Activated naive CD8-positive, alpha-beta T cell treated with anti-CD3 and anti-CD28 coated beads, Interleukin-2, amount 50 U/mL, for 16 hours (primary cell): Measurements from ENCODE around the gene C10orf53.
"Not testable (repeated sequence)": the region's sequence is repeated elsewhere in the genome, so short reads cannot be mapped to it uniquely, and the experiment has no call there.

Experiments
- DNase-seq: peaks from one replicate; pipeline ENCODE4 v3.0.0-alpha.2; 2020; ENCODE audit warnings: low read depth, low spot score

The C10orf53 gene

GRCh38 chr10:49688261-49688846 lies 8.9 kb downstream of the C10orf53 start:
- DNase-seq, result no peak

- no peak for DNase-seq
These were observed 9.5 kb downstream of the C10orf53 start for GRCh38 chr10:49688920-49689319.

DNA sequence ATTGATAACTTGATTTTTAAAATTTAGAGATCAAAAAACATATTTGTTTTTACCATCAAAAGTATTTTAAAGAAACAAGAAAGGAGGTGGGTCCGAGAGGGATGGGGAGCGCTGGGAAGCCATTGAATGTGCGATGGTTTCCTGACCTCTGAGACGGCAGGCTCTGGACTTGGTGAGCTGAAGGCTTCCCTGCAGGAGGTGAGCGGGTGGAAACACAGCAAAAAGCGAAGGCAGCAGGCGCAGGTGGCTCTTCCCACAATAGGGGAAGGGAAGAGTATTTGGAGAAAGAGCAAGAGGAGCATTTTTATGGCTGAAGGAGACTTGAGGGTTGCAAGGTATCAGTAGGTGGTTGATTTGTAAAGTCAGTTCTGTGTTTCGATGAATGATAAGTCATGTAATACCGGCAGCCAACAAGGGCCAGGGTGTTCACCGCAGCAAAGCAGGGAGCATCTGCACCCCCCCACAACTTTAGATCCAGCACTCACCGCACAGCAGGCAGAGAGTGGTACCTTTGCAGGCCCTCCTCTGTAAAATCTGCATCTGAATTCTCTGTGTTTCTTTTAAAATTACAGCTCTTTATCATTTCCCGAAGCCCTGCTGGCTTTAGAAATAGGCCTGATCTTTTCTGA lies 10.5 kb downstream of the C10orf53 start:
- no peak for DNase-seq

GRCh38 chr10:49690698-49691356 lies 11.4 kb downstream of the C10orf53 start:
- no peak for DNase-seq

DNA sequence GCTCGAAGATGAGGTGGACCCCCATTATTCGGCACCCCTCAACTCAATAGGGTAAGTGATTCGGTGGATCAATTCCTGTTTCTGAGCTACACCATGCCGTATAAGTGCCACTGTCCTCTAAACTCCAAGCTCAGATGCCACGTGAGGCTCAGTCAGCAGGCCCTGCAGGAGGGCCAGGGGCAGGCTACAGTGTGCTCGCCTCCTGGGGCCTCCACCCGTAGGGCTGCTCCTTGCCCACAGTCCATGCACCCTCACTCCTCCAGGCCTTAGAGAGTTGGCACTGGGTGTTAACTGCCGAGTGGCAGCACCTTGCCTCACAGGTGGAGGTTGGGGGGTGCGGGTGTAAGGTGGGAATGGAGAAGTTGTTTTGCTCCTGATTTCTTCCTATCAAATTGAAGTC lies 12.1 kb downstream of the C10orf53 start:
- no peak for DNase-seq

DNA sequence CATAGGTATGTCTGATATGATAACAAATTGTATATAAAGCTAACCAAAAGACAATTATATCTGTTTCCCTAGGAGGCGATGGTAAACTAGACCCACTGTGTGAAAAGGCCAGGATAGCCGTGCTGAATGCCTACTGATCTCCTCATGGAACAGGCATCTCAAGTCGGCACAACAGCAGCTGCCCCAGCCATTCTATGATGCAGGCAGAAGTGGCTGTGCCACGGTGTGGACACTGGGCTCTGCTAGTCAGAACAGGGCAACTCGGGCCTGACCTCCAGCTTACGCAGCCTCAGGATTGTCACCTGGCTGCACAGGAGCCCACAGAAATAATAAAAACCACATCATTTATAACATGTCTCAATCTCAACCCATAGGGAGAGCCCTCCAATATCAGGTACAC lies 15.0 kb downstream of the C10orf53 start:
- DNase-seq, result no peak

GRCh38 chr10:49696311-49696710 lies 16.9 kb downstream of the C10orf53 start:
- DNase-seq, result no peak

GRCh38 chr10:49698679-49699078 lies 19.2 kb downstream of the C10orf53 start:
- DNase-seq, result no peak

DNA sequence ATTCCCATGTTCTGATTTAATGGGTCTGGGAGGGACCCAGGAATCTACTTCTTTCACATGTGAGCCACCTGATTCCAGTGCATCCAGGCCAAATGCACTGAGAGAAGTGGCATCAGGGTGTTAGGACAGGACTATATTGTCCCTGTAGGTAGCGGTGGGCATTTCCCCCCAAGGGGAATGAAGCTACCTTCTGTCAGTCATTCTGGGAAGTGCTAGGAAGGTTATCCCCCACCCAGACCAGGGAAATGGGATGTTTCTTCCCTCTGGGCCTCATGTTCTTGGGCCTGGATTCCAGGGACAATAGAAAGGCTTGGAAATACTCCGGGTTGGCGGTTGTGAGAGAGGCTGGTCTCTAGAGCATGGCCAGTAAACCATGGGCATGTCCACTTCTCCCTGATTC lies 20.8 kb downstream of the C10orf53 start:
- DNase-seq, result no peak

DNA sequence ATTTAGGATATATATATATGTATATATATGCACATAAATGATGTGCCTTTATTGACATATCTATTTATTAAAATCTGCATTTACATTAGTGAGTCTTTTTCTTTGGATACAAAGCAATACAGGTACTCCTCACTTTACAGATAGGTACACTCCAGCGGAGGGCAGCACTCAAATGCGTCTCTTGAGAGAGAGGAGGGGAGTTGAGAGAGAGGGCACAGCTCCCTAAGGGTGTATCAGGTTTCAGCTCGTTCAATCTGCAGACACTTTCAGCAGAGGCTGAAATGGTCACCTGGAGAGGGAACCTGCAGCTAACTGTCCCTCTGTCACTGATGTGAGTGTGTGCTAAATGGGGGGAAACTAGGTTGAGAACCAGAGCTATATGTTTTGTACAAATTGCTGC lies 21.5 kb downstream of the C10orf53 start:
- no peak for DNase-seq

- DNase-seq, result no peak
These were observed 28.1 kb downstream of the C10orf53 start for GRCh38 chr10:49707585-49707984.

DNA sequence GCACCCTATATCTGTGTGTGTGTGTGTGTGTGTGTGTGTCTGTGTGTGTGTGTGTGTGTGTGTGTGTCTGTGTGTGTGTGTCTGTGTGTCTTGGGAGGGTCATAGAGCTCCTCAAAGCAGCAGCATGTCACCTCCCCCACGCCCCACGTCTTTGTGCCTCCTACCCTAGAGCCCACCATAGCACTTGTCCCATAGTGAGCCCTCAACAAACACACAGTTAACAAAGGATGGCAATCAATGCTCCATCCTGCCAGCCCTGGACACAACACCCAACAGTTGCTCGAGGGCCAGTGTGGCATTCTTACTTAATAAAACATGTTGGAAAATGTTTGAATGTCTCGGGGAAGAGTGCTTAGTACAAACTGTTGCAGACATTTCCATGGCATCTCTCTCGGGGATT lies 30.5 kb downstream of the C10orf53 start:
- DNase-seq, result no peak

- no peak for DNase-seq
These were observed 31.5 kb downstream of the C10orf53 start for GRCh38 chr10:49710966-49711365.

- DNase-seq, result no peak
These were observed 32.0 kb downstream of the C10orf53 start for GRCh38 chr10:49711481-49711880.

- no peak for DNase-seq
These were observed 33.8 kb downstream of the C10orf53 start for GRCh38 chr10:49713266-49713665.

GRCh38 chr10:49715157-49715556 lies 35.7 kb downstream of the C10orf53 start:
- DNase-seq, result not testable (repeated sequence)

- DNase-seq, result no peak
These were observed 47.1 kb downstream of the C10orf53 start for GRCh38 chr10:49726593-49726992.

DNA sequence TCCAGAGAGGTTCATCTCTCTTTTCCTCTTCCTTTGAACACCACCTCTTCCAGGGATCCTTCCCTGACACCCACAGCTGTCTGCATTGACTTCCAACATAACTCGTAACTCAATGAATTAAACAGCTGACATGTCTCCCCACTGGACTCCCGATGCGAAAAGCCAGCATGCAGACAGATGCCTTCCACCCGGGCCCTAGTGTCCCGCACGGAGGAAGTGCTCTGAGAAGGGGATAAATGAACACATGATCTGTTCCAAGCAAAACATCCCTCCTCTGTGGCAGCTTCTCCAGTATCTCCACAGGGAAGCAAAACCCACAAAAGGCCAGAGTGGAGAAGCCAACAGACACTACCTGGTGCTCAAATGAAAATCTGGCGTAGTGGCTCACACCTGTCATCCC lies 54.4 kb downstream of the C10orf53 start:
- DNase-seq, result no peak

GRCh38 chr10:49734676-49735075 lies 55.2 kb downstream of the C10orf53 start:
- no peak for DNase-seq

DNA sequence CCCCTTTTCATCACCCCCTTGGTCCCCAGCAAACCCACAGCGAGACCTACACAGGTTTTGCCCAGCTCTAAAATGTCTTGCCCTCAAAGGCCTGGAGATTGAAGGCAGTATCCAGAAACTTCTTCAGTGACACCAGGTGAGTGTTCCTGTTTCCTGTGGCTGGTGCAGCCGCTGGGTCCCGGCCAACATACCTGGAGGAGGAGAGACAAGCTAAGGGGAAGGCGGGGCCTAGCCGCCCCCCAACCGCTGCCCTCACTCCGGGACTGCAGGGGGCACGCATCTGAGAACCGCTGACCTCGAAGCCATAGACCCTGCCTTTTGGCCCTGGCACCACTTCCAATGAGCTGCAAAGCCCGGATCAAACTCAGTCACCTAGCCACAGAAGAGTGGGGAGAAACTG lies 55.7 kb downstream of the C10orf53 start:
- DNase-seq, result no peak

GRCh38 chr10:49735848-49736563 lies 56.6 kb downstream of the C10orf53 start:
- DNase-seq, result no peak

DNA sequence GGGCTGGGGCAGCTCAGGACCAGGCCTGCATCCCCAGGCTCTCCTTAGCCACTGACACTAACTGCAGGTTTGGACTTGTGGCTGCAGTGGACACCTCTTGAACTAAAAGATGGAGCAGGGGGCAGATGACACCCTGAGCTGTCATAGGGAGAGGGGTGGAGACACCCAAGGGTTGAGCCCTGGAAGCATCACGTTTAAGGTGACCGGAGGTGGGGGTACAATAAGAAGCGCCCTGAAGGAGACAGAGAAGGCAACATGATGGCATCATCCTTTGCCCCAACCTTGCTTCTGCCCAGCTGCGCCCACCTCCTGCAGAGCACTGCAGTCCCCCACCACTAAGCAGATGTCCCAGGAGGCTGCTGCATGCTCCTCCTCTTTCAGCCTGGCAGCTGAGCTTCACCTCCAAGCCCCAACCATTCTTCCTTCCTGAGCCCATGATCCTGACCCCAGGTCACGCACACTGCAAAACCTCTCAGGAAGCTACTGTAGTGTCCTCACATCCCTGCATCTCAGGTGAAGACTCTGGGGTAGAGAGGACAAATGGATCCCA lies 57.2 kb downstream of the C10orf53 start:
- no peak for DNase-seq
